ENCODE data around the gene RELCH. TPM values are rescaled to one million over a fixed set of nuclear protein-coding genes. Genes with fewer than 3 reads are reported as not detected.

RELCH gene
- total and polyA plus RNA-seq, 2 of the 13 experiments (the other 11 are each of a cell fraction or from before 2014, with no cell fraction given), result 5.6 to 31.7 TPM

GRCh38 chr18:62294073-62294472, 107.0 kb downstream of the RELCH start:
- no TSS peak for BruUV-seq (replicated peaks)
- ChIA-PET POLR2A (no interaction called here), CTCF (ENCODE audit: low intra/inter-chr PET ratio, low total read pairs) (no interaction called here)
- Histone ChIP-seq H3K9me3 (ENCODE audit: low read length) (no peaks in the 10 kb centered on the region), H3K36me3 (replicated peaks in 1 of 2; ENCODE audit: control insufficient read depth in 1 of 2, insufficient read depth in 2 of 2, low read length in 2 of 2) (peaks cover 2 to 6% of the 10 kb centered on the region in 2 experiments; a peak in 4 of 5 replicates), H3K4me2 (ENCODE audit: low read depth, low read length) (no peak overlapping the region), H3K27me3 (ENCODE audit: control insufficient read depth in 1 of 2, insufficient read depth in 2 of 2, low read length in 2 of 2) (no peaks in the 10 kb centered on the region), H4K20me1 (ENCODE audit: insufficient read depth, low read length) (no peaks in the 10 kb centered on the region), H3K9ac (ENCODE audit: insufficient read depth, low read depth, low read length) (no peak overlapping the region), H3K4me1 (ENCODE audit: insufficient read depth, low read length) (0 out of 2 replicates have a peak, but pooled peaks cover 4% of the 10 kb centered on the region), H3K4me3 (replicated peaks in 1 of 3; ENCODE audit: insufficient read depth in 1 of 3, low read depth in 2 of 3, low read length in 3 of 3) (no peak overlapping the region), H3K27ac (ENCODE audit: extremely low read length, insufficient read depth, low read length) (no peak overlapping the region), H2AFZ (ENCODE audit: low read length) (no peak overlapping the region), H3K79me2 (ENCODE audit: insufficient read depth, low read length) (no peaks in the 10 kb centered on the region)
- intact Hi-C loops (cut with micrococcal nuclease; ENCODE audit: unreplicated experiment), result no loop called here
- DNase-seq (ENCODE audit: low spot score) (no peak), ATAC-seq (no peak), FAIRE-seq (no peak)
- in situ Hi-C loops (cut with HindIII; ENCODE audit: extremely low pct_ligation_motif_present, low pct_unique_long_range_greater_than_20kb), result no loop called here
- TF ChIP-seq SP1 (IDR thresholded peaks at IDR 0.05) (no peak), SP1 (CRISPR knock-in tag; IDR thresholded peaks at IDR 0.05) (no peak), ZNF577 (CRISPR knock-in tag; IDR thresholded peaks at IDR 0.05; ENCODE audit: borderline replicate concordance, low read depth) (no peak), ZNF563 (CRISPR knock-in tag; IDR thresholded peaks at IDR 0.05) (no peak), MXD1 (CRISPR knock-in tag; IDR thresholded peaks at IDR 0.05) (no peak)

GRCh38 chr18:62300359-62300963, 113.4 kb downstream of the RELCH start:
- FAIRE-seq, result no peak
- 99% methylated on average over 3 of the region's 3 CpGs for WGBS (ENCODE audit: low lambda C conversion rate)
- Histone ChIP-seq H3K27ac (ENCODE audit: extremely low read length, insufficient read depth, low read length) (no peak overlapping the region), H3K36me3 (replicated peaks in 1 of 2; ENCODE audit: control insufficient read depth in 1 of 2, insufficient read depth in 2 of 2, low read length in 2 of 2) (peaks cover 3 to 11% of the 10 kb centered on the region in 2 experiments), H2AFZ (ENCODE audit: low read length) (no peak overlapping the region), H3K27me3 (ENCODE audit: control insufficient read depth in 1 of 2, insufficient read depth in 2 of 2, low read length in 2 of 2) (no peaks in the 10 kb centered on the region), H3K4me3 (replicated peaks in 1 of 3; ENCODE audit: insufficient read depth in 1 of 3, low read depth in 2 of 3, low read length in 3 of 3) (no peak overlapping the region), H3K9me3 (ENCODE audit: low read length) (no peaks in the 10 kb centered on the region), H3K4me2 (ENCODE audit: low read depth, low read length) (no peak overlapping the region), H4K20me1 (ENCODE audit: insufficient read depth, low read length) (no peaks in the 10 kb centered on the region), H3K4me1 (ENCODE audit: insufficient read depth, low read length) (peaks cover 14% of the 10 kb centered on the region), H3K79me2 (ENCODE audit: insufficient read depth, low read length) (no peaks in the 10 kb centered on the region), H3K9ac (ENCODE audit: insufficient read depth, low read depth, low read length) (no peak overlapping the region)
- DNase-seq (ENCODE audit: low spot score), result no peak
- BruUV-seq (replicated peaks), result no TSS peak
- in situ Hi-C loops (cut with HindIII; ENCODE audit: extremely low pct_ligation_motif_present, low pct_unique_long_range_greater_than_20kb), result no loop called here
- ChIA-PET CTCF (ENCODE audit: low intra/inter-chr PET ratio, low total read pairs) (no interaction called here), POLR2A (no interaction called here)
- intact Hi-C loops (cut with micrococcal nuclease; ENCODE audit: unreplicated experiment), result no loop called here
- ATAC-seq, result no peak
- TF ChIP-seq AKAP8 (CRISPR knock-in tag; IDR thresholded peaks at IDR 0.05), result no peak
- no peak for TF ChIP-seq DBP (CRISPR knock-in tag; IDR thresholded peaks at IDR 0.05; ENCODE audit: not compliant biosample characterization)
- TF ChIP-seq ATF7-NPFF (CRISPR knock-in tag; IDR thresholded peaks at IDR 0.05; ENCODE audit: low read depth), result no peak
- TF ChIP-seq PRDM15 (CRISPR knock-in tag; IDR thresholded peaks at IDR 0.05), result no peak
- no peak for TF ChIP-seq NCOA5 (CRISPR knock-in tag; IDR thresholded peaks at IDR 0.05)
- no peak for TF ChIP-seq HINFP (CRISPR knock-in tag; IDR thresholded peaks at IDR 0.05; ENCODE audit: low read depth)
- no peak for TF ChIP-seq CAMTA2 (CRISPR knock-in tag; IDR thresholded peaks at IDR 0.05; ENCODE audit: borderline replicate concordance)
